HEK293 (cell line): ENCODE measurements around the gene TDP2.

Experiments
- CTCF ChIA-PET: fragments of 350-600 bp; formaldehyde crosslinking; extraction: SDS; loops from one replicate; lab custom pipeline; 2021; ENCODE audit warnings: antibody characterized with exemption; lab: Yijun Ruan, JAX
- POLR2A ChIA-PET: fragments of 300-600 bp; formaldehyde crosslinking; extraction: SDS; loops from one replicate; lab custom pipeline; 2020; ENCODE audit warnings: antibody characterized with exemption, inconsistent platforms; lab: Yijun Ruan, JAX
- H3K27ac ChIP-seq: fragments of 200-500 bp; sonication (Bioruptor generic); 2 replicates; pipeline ENCODE4 v1.5.1; 2014; ENCODE audit warnings: low read depth, low read length, control low read depth, inconsistent platforms; ENCODE audit errors: extremely low read depth
- H3K36me3 ChIP-seq, 2 experiments: fragments of 200-500 bp in 1 of 2; sonication (Bioruptor generic) in 1 of 2; 1 replicate in 1 of 2; 2 replicates in 1 of 2; pipeline ENCODE4 v1.5.1; 2014 to 2017; ENCODE audit warnings: inconsistent platforms in 2 of 2, low read length in 2 of 2; ENCODE audit not compliant: control insufficient read depth in 2 of 2, insufficient read depth in 1 of 2
- H3K4me1 ChIP-seq: fragments of 200-500 bp; sonication (Bioruptor generic); 2 replicates; pipeline ENCODE4 v1.5.1; 2014; ENCODE audit warnings: mild to moderate bottlenecking, low read length, inconsistent platforms; ENCODE audit not compliant: control insufficient read depth, insufficient read depth
- H3K4me3 ChIP-seq: 2 replicates; pipeline ENCODE4 v1.5.1; 2011; ENCODE audit warnings: low read depth, mild to moderate bottlenecking, control low read depth, low read length, moderate library complexity
- H3K9me3 ChIP-seq: fragments of 200-500 bp; sonication (Bioruptor generic); 2 replicates; pipeline ENCODE4 v1.5.1; 2014; ENCODE audit warnings: low read depth, low read length, inconsistent platforms; ENCODE audit not compliant: control insufficient read depth, insufficient read depth
- GLIS1 ChIP-seq: fragments of 450-650 bp; formaldehyde crosslinking; IDR thresholded peaks from 2 replicates; pipeline ENCODE4 v1.5.1; 2016; ENCODE audit warnings: missing biosample characterization, missing genetic modification characterization
- HOXC10 ChIP-seq: sonication (generic); formaldehyde crosslinking; IDR thresholded peaks from 2 replicates; pipeline ENCODE4 v1.8.1; 2023; ENCODE audit warnings: mild to moderate bottlenecking, missing genetic modification reagents
- IKZF3 ChIP-seq: fragments of 450-650 bp; IDR thresholded peaks from 2 replicates; pipeline ENCODE4 v1.5.0; 2018; ENCODE audit warnings: missing biosample characterization, mild to moderate bottlenecking, missing genetic modification characterization, moderate library complexity
- OVOL3 ChIP-seq: fragments of 450-650 bp; formaldehyde crosslinking; IDR thresholded peaks from 2 replicates; pipeline ENCODE4 v1.5.1; 2016; ENCODE audit warnings: missing biosample characterization, missing genetic modification characterization
- PATZ1 ChIP-seq: fragments of 450-650 bp; formaldehyde crosslinking; IDR thresholded peaks from 2 replicates; pipeline ENCODE4 v1.5.1; 2016; ENCODE audit warnings: missing biosample characterization, missing genetic modification characterization
- SP2 ChIP-seq: fragments of 450-650 bp; formaldehyde crosslinking; IDR thresholded peaks from 2 replicates; pipeline ENCODE4 v1.5.1; 2016; ENCODE audit warnings: missing biosample characterization, missing genetic modification characterization
- ZBTB6 ChIP-seq: fragments of 450-650 bp; formaldehyde crosslinking; IDR thresholded peaks from 2 replicates; pipeline ENCODE4 v1.5.1; 2017; ENCODE audit warnings: missing biosample characterization, missing genetic modification characterization
- ZFP3 ChIP-seq: fragments of 450-650 bp; formaldehyde crosslinking; IDR thresholded peaks from 2 replicates; pipeline ENCODE4 v1.5.1; 2016; ENCODE audit warnings: low read depth, missing biosample characterization, missing genetic modification characterization
- ZFP37 ChIP-seq: fragments of 450-650 bp; formaldehyde crosslinking; IDR thresholded peaks from 2 replicates; pipeline ENCODE4 v1.5.1; 2016; ENCODE audit warnings: missing biosample characterization, missing genetic modification characterization
- ZNF112 ChIP-seq: fragments of 450-650 bp; formaldehyde crosslinking; IDR thresholded peaks from 2 replicates; pipeline ENCODE4 v1.5.0; 2017; ENCODE audit warnings: missing biosample characterization, missing genetic modification characterization
- ZNF138 ChIP-seq: fragments of 450-650 bp; formaldehyde crosslinking; IDR thresholded peaks from 2 replicates; pipeline ENCODE4 v1.5.1; 2016; ENCODE audit warnings: missing biosample characterization, missing genetic modification characterization, borderline replicate concordance
- ZNF2 ChIP-seq: fragments of 450-650 bp; formaldehyde crosslinking; IDR thresholded peaks from 2 replicates; pipeline ENCODE4 v1.5.1; 2016; ENCODE audit warnings: missing biosample characterization, missing genetic modification characterization
- ZNF223 ChIP-seq: fragments of 450-650 bp; formaldehyde crosslinking; IDR thresholded peaks from 2 replicates; pipeline ENCODE4 v1.5.1; 2016; ENCODE audit warnings: missing biosample characterization, missing genetic modification characterization
- ZNF394 ChIP-seq: fragments of 450-650 bp; formaldehyde crosslinking; IDR thresholded peaks from 2 replicates; pipeline ENCODE4 v1.5.1; 2016; ENCODE audit warnings: missing biosample characterization, missing genetic modification characterization, mild to moderate bottlenecking, moderate library complexity, borderline replicate concordance
- ZNF549 ChIP-seq: fragments of 450-650 bp; IDR thresholded peaks from 2 replicates; pipeline ENCODE4 v1.5.1; 2018; ENCODE audit warnings: missing biosample characterization, missing genetic modification characterization, mild to moderate bottlenecking, inconsistent platforms, moderate library complexity
- ZNF555 ChIP-seq: fragments of 450-650 bp; formaldehyde crosslinking; conservative IDR thresholded peaks from 2 replicates; pipeline ENCODE4 v1.5.1; 2017; ENCODE audit warnings: missing biosample characterization, mild to moderate bottlenecking, missing genetic modification characterization, inconsistent platforms
- ZNF624 ChIP-seq: fragments of 450-650 bp; formaldehyde crosslinking; IDR thresholded peaks from 2 replicates; pipeline ENCODE4 v1.5.1; 2017; ENCODE audit warnings: missing biosample characterization, missing genetic modification characterization
- ZNF629 ChIP-seq: fragments of 450-650 bp; formaldehyde crosslinking; IDR thresholded peaks from 2 replicates; pipeline ENCODE4 v1.5.1; 2017; ENCODE audit warnings: missing biosample characterization, missing genetic modification characterization
- ZNF768 ChIP-seq: fragments of 450-650 bp; formaldehyde crosslinking; IDR thresholded peaks from 2 replicates; pipeline ENCODE4 v1.5.1; 2018; ENCODE audit warnings: missing biosample characterization, mild to moderate bottlenecking, missing genetic modification characterization
- ZNF792 ChIP-seq: fragments of 450-650 bp; formaldehyde crosslinking; IDR thresholded peaks from 2 replicates; pipeline ENCODE4 v1.5.1; 2016; ENCODE audit warnings: missing biosample characterization, missing genetic modification characterization
- ZNF830 ChIP-seq: fragments of 450-650 bp; IDR thresholded peaks from 2 replicates; pipeline ENCODE4 v1.5.0; 2018; ENCODE audit warnings: missing biosample characterization, missing genetic modification characterization, low read depth, mild to moderate bottlenecking, moderate library complexity
- ZSCAN30 ChIP-seq: fragments of 450-650 bp; IDR thresholded peaks from 2 replicates; pipeline ENCODE4 v1.5.1; 2018; ENCODE audit warnings: missing biosample characterization, mild to moderate bottlenecking, missing genetic modification characterization, moderate library complexity
- ZSCAN5A ChIP-seq: fragments of 450-650 bp; formaldehyde crosslinking; IDR thresholded peaks from 2 replicates; pipeline ENCODE4 v1.5.1; 2016; ENCODE audit warnings: missing biosample characterization, missing genetic modification characterization
- TF ChIP-seq, protein P1 (sequence below): sonication (generic); formaldehyde crosslinking; IDR thresholded peaks from 2 replicates; pipeline ENCODE4 v1.8.1; 2022; ENCODE audit warnings: mild to moderate bottlenecking, moderate library complexity, missing genetic modification reagents
- TF ChIP-seq, protein P2 (sequence below): fragments of 450-650 bp; formaldehyde crosslinking; IDR thresholded peaks from 2 replicates; pipeline ENCODE4 v1.5.1; 2017; ENCODE audit warnings: missing biosample characterization, missing genetic modification characterization
- TF ChIP-seq, protein P3 (sequence below): fragments of 450-650 bp; formaldehyde crosslinking; IDR thresholded peaks from 2 replicates; pipeline ENCODE4 v1.5.1; 2016; ENCODE audit warnings: missing biosample characterization, missing genetic modification characterization, low read depth

Gene TDP2

DNA sequence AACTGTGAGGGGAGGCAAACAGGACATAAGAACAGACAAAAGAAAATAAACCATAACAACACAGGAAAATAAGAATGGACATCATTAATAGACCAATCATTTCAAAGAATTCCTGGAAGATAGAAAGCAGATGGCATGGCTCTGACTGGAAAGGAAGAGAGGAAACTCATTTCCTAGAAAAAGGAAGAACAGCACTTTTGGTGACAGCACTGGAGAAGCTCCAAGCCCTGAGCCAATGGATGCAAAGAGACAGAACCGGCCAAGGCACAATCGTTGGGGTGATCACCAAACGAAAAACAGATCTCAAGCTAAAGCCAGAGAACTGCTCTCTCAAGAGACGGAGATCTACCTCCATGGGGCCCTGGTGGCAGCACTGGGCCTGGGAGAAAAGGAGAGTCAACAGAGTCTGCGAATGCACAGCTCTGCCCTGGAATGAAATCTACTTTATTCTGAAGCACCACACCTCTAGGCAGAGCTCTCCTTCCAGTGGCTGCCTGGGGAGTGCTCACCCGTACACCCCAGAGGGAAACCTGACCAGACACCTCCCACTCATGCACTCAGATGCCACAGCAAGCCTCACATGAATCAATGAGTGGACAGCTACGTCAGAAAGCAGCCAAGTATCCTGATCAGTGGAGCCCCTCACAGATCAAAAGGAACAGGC, 44.9 kb downstream of the TDP2 start:
- Histone ChIP-seq H3K36me3 (no peaks in the 10 kb centered on the region), H3K27ac (no peak overlapping the region), H3K4me3 (no peak overlapping the region), H3K9me3 (no peaks in the 10 kb centered on the region), H3K4me1 (no peaks in the 10 kb centered on the region)
- TF ChIP-seq ZNF2 (tag by site-specific recombination) (no peak), PATZ1 (tag by site-specific recombination) (no peak), ZFP37 (tag by site-specific recombination) (no peak), ZNF629 (no peak), ZNF830 (no peak), HOXC10 (no peak), ZNF112 (no peak), GLIS1 (tag by site-specific recombination) (no peak), ZNF549 (tag by site-specific recombination) (no peak), OVOL3 (tag by site-specific recombination) (no peak), ZNF768 (tag by site-specific recombination) (no peak), ZNF223 (tag by site-specific recombination) (no peak), SP2 (no peak), ZNF394 (tag by site-specific recombination) (no peak), ZNF792 (tag by site-specific recombination) (no peak)
- TF ChIP-seq, protein P1, sequence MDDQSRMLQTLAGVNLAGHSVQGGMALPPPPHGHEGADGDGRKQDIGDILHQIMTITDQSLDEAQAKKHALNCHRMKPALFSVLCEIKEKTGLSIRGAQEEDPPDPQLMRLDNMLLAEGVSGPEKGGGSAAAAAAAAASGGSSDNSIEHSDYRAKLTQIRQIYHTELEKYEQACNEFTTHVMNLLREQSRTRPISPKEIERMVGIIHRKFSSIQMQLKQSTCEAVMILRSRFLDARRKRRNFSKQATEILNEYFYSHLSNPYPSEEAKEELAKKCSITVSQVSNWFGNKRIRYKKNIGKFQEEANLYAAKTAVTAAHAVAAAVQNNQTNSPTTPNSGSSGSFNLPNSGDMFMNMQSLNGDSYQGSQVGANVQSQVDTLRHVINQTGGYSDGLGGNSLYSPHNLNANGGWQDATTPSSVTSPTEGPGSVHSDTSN (CRISPR knock-in tag): no peak
- TF ChIP-seq, protein P2, sequence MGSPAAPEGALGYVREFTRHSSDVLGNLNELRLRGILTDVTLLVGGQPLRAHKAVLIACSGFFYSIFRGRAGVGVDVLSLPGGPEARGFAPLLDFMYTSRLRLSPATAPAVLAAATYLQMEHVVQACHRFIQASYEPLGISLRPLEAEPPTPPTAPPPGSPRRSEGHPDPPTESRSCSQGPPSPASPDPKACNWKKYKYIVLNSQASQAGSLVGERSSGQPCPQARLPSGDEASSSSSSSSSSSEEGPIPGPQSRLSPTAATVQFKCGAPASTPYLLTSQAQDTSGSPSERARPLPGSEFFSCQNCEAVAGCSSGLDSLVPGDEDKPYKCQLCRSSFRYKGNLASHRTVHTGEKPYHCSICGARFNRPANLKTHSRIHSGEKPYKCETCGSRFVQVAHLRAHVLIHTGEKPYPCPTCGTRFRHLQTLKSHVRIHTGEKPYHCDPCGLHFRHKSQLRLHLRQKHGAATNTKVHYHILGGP (tag by site-specific recombination): no peak
- TF ChIP-seq, protein P3, sequence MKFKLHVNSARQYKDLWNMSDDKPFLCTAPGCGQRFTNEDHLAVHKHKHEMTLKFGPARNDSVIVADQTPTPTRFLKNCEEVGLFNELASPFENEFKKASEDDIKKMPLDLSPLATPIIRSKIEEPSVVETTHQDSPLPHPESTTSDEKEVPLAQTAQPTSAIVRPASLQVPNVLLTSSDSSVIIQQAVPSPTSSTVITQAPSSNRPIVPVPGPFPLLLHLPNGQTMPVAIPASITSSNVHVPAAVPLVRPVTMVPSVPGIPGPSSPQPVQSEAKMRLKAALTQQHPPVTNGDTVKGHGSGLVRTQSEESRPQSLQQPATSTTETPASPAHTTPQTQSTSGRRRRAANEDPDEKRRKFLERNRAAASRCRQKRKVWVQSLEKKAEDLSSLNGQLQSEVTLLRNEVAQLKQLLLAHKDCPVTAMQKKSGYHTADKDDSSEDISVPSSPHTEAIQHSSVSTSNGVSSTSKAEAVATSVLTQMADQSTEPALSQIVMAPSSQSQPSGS (tag by site-specific recombination): no peak
- ChIA-PET CTCF (interaction anchor here (0.6 to 2.4 kb wide), 4 partner anchors 13 to 396 kb away, joined by 3 to 6 read pairs (median 4); partner anchors contain the start of genes ACOT13 and TDP2), POLR2A (interaction anchor here (0.6 to 1.2 kb wide), 3 partner anchors 22 to 56 kb away, joined by 3 to 7 read pairs (median 4); no protein-coding TSS in a partner anchor)

GRCh38 chr6:24620637-24621036, 46.1 kb downstream of the TDP2 start:
- POLR2A ChIA-PET: no interaction called here
- CTCF ChIA-PET: interaction anchor here (0.7 to 2.4 kb wide), 4 partner anchors 14 to 67 kb away, joined by 3 to 6 read pairs (median 4); no protein-coding TSS in a partner anchor
- no peaks in the 10 kb centered on the region for H3K36me3 ChIP-seq
- no peak overlapping the region for H3K4me3 ChIP-seq
- H3K27ac ChIP-seq: no peak overlapping the region
- H3K4me1 ChIP-seq: no peaks in the 10 kb centered on the region
- H3K9me3 ChIP-seq: no peaks in the 10 kb centered on the region
- TF ChIP-seq ZBTB6 (tag by site-specific recombination): no peak
- no peak for TF ChIP-seq IKZF3 (tag by site-specific recombination)
- TF ChIP-seq ZFP3 (tag by site-specific recombination): no peak
- TF ChIP-seq, protein P3 (tag by site-specific recombination): no peak
- TF ChIP-seq ZNF555 (tag by site-specific recombination): no peak
- TF ChIP-seq ZSCAN5A (tag by site-specific recombination): no peak
- TF ChIP-seq ZSCAN30 (tag by site-specific recombination): no peak
- no peak for TF ChIP-seq ZNF624
- no peak for TF ChIP-seq ZNF138
